Progenitor cell of endocrine pancreas (in vitro differentiated cells): ENCODE measurements around the gene NECTIN1. TPM values are rescaled to one million over a fixed set of nuclear protein-coding genes. Genes with fewer than 3 reads are reported as not detected.

ENCODE experiments used
- DNase-seq: peaks from one replicate; pipeline ENCODE4 v3.0.0; 2021; ENCODE audit warnings: low spot score; ENCODE audit not compliant: unreplicated experiment
- H3K27ac Mint-ChIP-seq: 2 replicates; pipeline ENCODE4 v1.8.0; 2021; ENCODE audit warnings: mild to moderate bottlenecking, moderate library complexity, mixed read lengths
- H3K27me3 Mint-ChIP-seq: 2 replicates; pipeline ENCODE4 v1.8.0; 2021; ENCODE audit warnings: mixed read lengths
- H3K36me3 Mint-ChIP-seq: 2 replicates; pipeline ENCODE4 v1.8.0; 2022; ENCODE audit warnings: mixed read lengths; ENCODE audit not compliant: insufficient read depth
- H3K4me1 Mint-ChIP-seq: 2 replicates; pipeline ENCODE4 v1.8.0; 2021; ENCODE audit warnings: low read depth, mixed read lengths
- H3K4me3 Mint-ChIP-seq: 2 replicates; pipeline ENCODE4 v1.8.0; 2021; ENCODE audit warnings: low read depth, mild to moderate bottlenecking, moderate library complexity, mixed read lengths
- H3K9me3 Mint-ChIP-seq: 2 replicates; pipeline ENCODE4 v1.8.0; 2021; ENCODE audit warnings: low read depth, mixed read lengths
- total RNA-seq: library from RNA; stranded (reverse); gene quantifications from 2 replicates; pipeline ENCODE4 v1.2.1, GENCODE V29; 2021
- TF ChIP-seq, protein P1 (sequence below): fragments of 200-600 bp; sonication (generic); IDR thresholded peaks from one replicate; pipeline ENCODE4 v1.5.0; 2021; ENCODE audit warnings: antibody characterized with exemption, mild to moderate bottlenecking; ENCODE audit not compliant: unreplicated experiment

Gene NECTIN1
- total RNA-seq, 1 donor from 2014 or later: 42.1 TPM

- no peak overlapping the region for H3K4me3 Mint-ChIP-seq
- no peaks in the 10 kb centered on the region for H3K27me3 Mint-ChIP-seq
- H3K36me3 Mint-ChIP-seq: peaks cover 1% of the 10 kb centered on the region
- peaks cover 42% of the 10 kb centered on the region for H3K4me1 Mint-ChIP-seq
- no peaks in the 10 kb centered on the region for H3K9me3 Mint-ChIP-seq
- H3K27ac Mint-ChIP-seq: no peak overlapping the region
- no peak for DNase-seq
- TF ChIP-seq, protein P1, sequence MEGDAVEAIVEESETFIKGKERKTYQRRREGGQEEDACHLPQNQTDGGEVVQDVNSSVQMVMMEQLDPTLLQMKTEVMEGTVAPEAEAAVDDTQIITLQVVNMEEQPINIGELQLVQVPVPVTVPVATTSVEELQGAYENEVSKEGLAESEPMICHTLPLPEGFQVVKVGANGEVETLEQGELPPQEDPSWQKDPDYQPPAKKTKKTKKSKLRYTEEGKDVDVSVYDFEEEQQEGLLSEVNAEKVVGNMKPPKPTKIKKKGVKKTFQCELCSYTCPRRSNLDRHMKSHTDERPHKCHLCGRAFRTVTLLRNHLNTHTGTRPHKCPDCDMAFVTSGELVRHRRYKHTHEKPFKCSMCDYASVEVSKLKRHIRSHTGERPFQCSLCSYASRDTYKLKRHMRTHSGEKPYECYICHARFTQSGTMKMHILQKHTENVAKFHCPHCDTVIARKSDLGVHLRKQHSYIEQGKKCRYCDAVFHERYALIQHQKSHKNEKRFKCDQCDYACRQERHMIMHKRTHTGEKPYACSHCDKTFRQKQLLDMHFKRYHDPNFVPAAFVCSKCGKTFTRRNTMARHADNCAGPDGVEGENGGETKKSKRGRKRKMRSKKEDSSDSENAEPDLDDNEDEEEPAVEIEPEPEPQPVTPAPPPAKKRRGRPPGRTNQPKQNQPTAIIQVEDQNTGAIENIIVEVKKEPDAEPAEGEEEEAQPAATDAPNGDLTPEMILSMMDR: no peak
Observed at GRCh38 chr11:119717839-119718534, 11.0 kb downstream of the NECTIN1 start.

DNA sequence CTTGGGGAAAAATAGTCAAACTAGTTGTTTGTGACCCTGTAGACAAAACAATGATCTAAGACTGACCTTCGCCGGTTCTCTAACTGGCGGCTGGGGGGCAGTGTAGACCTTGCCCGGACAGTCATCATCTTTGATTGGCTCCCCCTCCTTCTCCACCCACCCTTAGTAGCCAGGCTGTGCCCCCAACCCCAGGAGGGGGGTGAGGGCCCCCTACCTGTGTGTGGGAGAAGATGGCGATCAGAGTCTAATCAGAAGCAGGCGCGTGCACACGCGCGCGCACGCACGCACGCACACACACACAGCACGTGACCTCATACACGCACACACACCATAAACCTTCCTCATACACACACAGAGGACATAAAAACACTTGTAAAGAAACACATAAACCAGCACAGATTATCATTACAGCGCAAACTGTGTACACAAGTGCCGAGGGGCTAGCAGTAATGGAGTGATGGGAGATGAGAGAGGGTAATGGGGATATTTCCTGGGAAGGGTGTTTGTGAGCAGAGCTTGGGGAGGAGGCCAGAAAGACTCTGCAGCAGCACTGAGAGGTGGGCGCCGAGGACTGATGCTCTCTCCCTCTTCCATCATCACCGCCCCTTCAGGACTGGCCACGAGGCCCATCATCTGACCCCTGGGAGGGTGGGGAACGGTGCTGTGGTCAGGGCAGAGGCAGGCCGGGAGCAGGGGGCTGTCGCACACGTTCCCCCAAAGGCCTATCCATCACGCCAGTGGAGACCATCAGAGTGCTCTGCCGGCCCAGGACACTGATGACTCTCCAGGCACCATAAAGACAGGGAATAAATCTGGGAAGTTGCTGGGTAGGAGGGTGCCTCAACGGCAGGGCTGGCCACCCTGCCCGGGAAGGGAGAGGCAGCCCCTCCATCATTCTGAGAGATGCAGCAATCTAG is 12.2 kb downstream of the NECTIN1 start:
- no peaks in the 10 kb centered on the region for H3K36me3 Mint-ChIP-seq
- H3K4me1 Mint-ChIP-seq: peaks cover 53% of the 10 kb centered on the region
- DNase-seq: no peak
- no peaks in the 10 kb centered on the region for H3K9me3 Mint-ChIP-seq
- H3K27ac Mint-ChIP-seq: no peak overlapping the region
- no peaks in the 10 kb centered on the region for H3K27me3 Mint-ChIP-seq
- no peak overlapping the region for H3K4me3 Mint-ChIP-seq
- TF ChIP-seq, protein P1: no peak

- Mint-ChIP-seq H3K4me1 (peaks cover 72% of the 10 kb centered on the region), H3K4me3 (no peak overlapping the region), H3K9me3 (no peaks in the 10 kb centered on the region), H3K27ac (no peak overlapping the region), H3K36me3 (no peaks in the 10 kb centered on the region), H3K27me3 (no peaks in the 10 kb centered on the region)
- DNase-seq: no peak
- TF ChIP-seq, protein P1: no peak
Observed at GRCh38 chr11:119714590-119714989, 14.4 kb downstream of the NECTIN1 start.

DNA sequence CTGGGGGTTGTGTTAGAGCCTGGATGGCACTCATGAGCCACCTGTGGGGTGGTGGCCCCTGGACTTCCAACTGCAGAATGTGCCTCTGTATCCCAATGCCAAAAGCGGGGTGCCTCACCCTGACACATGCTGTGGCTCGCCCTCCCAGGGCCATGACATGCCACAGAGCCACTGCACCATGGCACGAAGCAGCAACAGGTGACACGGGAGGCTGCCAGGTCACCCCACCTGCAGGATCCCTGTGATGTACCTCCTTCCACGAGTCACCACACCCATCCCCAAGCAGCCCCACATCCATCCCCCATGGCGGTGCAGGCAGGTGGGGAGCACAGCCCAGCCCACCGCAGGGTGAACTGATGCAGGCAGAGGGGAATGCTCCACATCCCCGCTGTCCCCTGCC is 14.8 kb downstream of the NECTIN1 start:
- DNase-seq: no peak
- H3K36me3 Mint-ChIP-seq: no peaks in the 10 kb centered on the region
- no peaks in the 10 kb centered on the region for H3K27me3 Mint-ChIP-seq
- H3K4me3 Mint-ChIP-seq: no peak overlapping the region
- no peaks in the 10 kb centered on the region for H3K9me3 Mint-ChIP-seq
- H3K4me1 Mint-ChIP-seq: peaks cover 75% of the 10 kb centered on the region
- TF ChIP-seq, protein P1: no peak
- H3K27ac Mint-ChIP-seq: no peak overlapping the region

DNA sequence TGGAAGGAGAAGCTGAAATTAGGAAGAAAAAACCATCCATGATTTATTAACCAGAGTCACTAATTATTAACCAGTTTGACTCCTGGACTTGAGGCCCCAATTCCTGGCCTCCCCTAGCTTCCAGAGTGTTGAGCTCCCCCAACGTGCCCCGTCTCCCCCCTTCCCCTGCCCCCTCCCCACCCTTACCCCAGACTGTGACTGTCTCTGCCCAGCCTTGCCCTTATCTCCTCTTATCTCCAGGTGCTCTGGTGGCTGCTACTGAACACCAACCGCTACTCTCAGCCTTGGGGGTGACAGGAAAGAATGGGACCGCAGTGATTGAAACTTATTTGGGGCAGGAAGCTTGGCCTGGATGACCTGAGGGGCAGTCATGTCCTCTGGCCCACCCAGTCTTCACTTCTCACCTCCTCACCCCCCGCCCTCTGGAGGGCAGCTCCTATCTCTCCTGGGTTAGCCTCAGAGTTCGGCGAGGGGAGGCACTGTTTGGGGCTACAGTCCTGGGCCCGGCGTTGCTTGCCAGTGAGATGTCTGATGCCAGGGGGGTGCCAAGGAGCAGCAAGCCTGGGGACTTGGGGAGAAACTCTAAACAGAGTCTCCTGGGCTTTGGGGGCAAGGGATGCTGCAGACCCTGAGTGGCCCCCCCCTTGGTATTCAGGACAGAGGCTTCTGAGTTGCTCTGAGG is 15.5 kb downstream of the NECTIN1 start:
- no peaks in the 10 kb centered on the region for H3K9me3 Mint-ChIP-seq
- H3K27me3 Mint-ChIP-seq: no peaks in the 10 kb centered on the region
- H3K4me1 Mint-ChIP-seq: peaks cover 79% of the 10 kb centered on the region
- TF ChIP-seq, protein P1: no peak
- no peak for DNase-seq
- H3K36me3 Mint-ChIP-seq: no peaks in the 10 kb centered on the region
- peak overlapping the region; percentile 61 for H3K4me3 Mint-ChIP-seq
- peak overlapping the region; percentile 79 for H3K27ac Mint-ChIP-seq
